Effector CD8-positive, alpha-beta T cell (primary cell): ENCODE data around the gene RXFP4.
"Not testable (repeated sequence)": the region's sequence is repeated elsewhere in the genome, so short reads cannot be mapped to it uniquely, and the experiment has no call there.

Experiments used
- DNase-seq: peaks from one replicate; lab custom pipeline; 2025; lab: John Stamatoyannopoulos, UW
- total RNA-seq, 4 experiments: gene quantifications; one replicate each; lab custom pipeline; 2026; lab: John Stamatoyannopoulos, UW

Gene RXFP4
- 0 to 0.09 (median 0) reads per million in 4 experiments for total RNA-seq

GRCh38 chr1:155940993-155941844, at the start of gene RXFP4:
Gene RXFP4 (plus strand): TSS chr1:155941638. CDS start chr1:155941710, 72 bp downstream.
- DNase-seq: no peak

GRCh38 chr1:155892796-155893195, 48.6 kb upstream of the RXFP4 start:
- DNase-seq: no peak

- no peak for DNase-seq
Measured at GRCh38 chr1:155893389-155894142, 47.9 kb upstream of the RXFP4 start.

- DNase-seq: not testable (repeated sequence)
Measured at GRCh38 chr1:155895617-155896016, 45.8 kb upstream of the RXFP4 start.

- not testable (repeated sequence) for DNase-seq
Measured at GRCh38 chr1:155896476-155896875, 45.0 kb upstream of the RXFP4 start.

GRCh38 chr1:155897746-155898145, 43.7 kb upstream of the RXFP4 start:
- no peak for DNase-seq

- no peak for DNase-seq
Measured at GRCh38 chr1:155898888-155899287, 42.5 kb upstream of the RXFP4 start.

- DNase-seq: no peak
Measured at GRCh38 chr1:155899683-155900082, 41.8 kb upstream of the RXFP4 start.

GRCh38 chr1:155900161-155900560, 41.3 kb upstream of the RXFP4 start:
- no peak for DNase-seq

- no peak for DNase-seq
Measured at GRCh38 chr1:155904261-155904660, 37.2 kb upstream of the RXFP4 start.

GRCh38 chr1:155909894-155910293, 31.5 kb upstream of the RXFP4 start:
- no peak for DNase-seq

- no peak for DNase-seq
Measured at GRCh38 chr1:155910621-155911121, 30.8 kb upstream of the RXFP4 start.

GRCh38 chr1:155911156-155912055, 30.0 kb upstream of the RXFP4 start, which contains the start of gene RIT1:
Gene RIT1 (minus strand): TSS chr1:155911349. CDS start chr1:155910761, 588 bp downstream.
- DNase-seq: peak; percentile 78

GRCh38 chr1:155912056-155912536, 29.3 kb upstream of the RXFP4 start:
- DNase-seq: no peak

GRCh38 chr1:155913969-155914757, 27.3 kb upstream of the RXFP4 start:
- no peak for DNase-seq

GRCh38 chr1:155918660-155919059, 22.8 kb upstream of the RXFP4 start:
- DNase-seq: no peak

GRCh38 chr1:155919801-155920200, 21.6 kb upstream of the RXFP4 start:
- DNase-seq: no peak

GRCh38 chr1:155920717-155921116, 20.7 kb upstream of the RXFP4 start:
- no peak for DNase-seq

- DNase-seq: no peak
Measured at GRCh38 chr1:155925506-155925905, 15.9 kb upstream of the RXFP4 start.

- DNase-seq: no peak
Measured at GRCh38 chr1:155929057-155929456, 12.4 kb upstream of the RXFP4 start.

- not testable (repeated sequence) for DNase-seq
Measured at GRCh38 chr1:155930725-155931124, 10.7 kb upstream of the RXFP4 start.
